NCI-H2029 treated with DMSO at 0.1 percent for 48 hours (cell line): Measurements from ENCODE around the gene FBXO21.
"Not testable (repeated sequence)": the region's sequence is repeated elsewhere in the genome, so short reads cannot be mapped to it uniquely, and the experiment has no call there.

Experiments used
- DNase-seq: peaks from one replicate; lab custom pipeline; 2025; lab: John Stamatoyannopoulos, UW

FBXO21 gene

DNA sequence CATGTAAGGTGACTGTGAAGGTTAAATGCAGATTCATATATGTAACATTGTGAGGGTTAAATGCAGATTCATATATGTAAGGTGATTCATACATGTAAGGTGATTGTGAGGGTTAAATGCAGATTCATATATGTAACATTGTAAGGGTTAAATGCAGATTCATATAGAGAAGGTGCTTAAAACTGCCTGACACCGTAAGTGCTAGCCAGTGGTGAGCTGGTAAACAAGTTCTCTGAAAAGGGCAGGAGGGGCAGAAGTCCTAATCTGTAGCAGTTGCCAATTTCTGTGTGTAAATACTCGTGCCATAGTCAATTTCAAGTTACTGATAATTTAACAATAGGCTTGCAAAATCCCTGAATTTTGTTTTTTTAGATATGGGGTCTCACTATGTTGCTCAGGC, 86.3 kb downstream of the FBXO21 start:
- DNase-seq: not testable (repeated sequence)

DNA sequence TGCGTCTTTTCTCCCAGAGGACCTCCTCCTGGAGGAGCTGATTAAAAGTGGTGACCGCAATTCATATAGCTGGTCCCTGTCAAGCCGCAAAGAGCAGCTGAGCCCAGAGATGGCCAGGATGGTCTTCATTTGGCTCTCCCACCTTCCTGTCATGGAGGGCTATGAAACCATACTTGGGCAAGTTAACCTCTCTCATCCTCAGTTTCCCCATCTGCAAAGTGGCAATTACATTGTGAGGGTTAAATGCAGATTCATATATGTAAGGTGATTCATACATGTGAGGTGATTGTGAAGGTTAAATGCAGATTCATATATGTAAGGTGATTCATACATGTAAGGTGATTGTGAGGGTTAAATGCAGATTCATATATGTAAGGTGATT, 87.5 kb downstream of the FBXO21 start:
- DNase-seq: no peak

DNA sequence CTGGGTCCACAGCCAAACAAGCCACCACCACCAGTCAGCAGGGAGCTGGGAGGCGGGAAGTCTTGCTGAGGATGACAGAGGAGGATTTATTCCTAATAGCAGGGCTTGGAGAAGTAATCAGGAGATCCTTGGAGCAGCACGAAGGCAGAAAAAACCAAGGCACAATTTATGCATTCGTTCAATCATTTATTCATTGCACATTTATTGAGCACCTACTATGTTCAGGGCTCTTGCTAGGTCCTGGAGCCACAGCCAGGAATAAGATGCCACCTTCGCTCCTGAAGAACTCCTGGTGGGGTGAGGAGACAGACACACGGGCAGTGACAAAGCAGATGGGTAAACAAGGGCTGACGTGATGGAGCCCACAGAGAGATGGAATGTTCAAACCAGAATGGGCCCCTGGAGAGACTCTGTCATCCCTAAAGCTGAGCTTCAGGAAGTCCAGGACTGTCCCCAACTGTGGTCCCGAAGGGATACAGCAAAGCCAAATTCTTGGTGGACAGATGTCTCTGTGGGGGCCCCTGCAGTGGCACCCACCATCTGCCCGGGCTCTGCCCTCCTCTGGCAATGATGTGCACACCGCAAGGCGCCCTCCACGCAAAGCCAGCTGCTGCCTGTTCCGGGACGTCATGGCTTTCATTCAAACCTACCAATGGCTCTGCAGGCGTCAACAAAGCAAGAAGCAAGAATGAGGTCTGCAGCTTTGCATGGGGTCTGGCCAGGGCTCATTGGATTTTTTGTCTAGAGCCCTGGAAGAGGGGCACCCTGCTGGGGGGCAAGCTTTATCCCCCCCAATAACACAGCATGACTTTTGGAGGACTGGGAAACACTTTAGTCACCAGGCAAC, 88.1 kb downstream of the FBXO21 start:
- no peak for DNase-seq

DNA sequence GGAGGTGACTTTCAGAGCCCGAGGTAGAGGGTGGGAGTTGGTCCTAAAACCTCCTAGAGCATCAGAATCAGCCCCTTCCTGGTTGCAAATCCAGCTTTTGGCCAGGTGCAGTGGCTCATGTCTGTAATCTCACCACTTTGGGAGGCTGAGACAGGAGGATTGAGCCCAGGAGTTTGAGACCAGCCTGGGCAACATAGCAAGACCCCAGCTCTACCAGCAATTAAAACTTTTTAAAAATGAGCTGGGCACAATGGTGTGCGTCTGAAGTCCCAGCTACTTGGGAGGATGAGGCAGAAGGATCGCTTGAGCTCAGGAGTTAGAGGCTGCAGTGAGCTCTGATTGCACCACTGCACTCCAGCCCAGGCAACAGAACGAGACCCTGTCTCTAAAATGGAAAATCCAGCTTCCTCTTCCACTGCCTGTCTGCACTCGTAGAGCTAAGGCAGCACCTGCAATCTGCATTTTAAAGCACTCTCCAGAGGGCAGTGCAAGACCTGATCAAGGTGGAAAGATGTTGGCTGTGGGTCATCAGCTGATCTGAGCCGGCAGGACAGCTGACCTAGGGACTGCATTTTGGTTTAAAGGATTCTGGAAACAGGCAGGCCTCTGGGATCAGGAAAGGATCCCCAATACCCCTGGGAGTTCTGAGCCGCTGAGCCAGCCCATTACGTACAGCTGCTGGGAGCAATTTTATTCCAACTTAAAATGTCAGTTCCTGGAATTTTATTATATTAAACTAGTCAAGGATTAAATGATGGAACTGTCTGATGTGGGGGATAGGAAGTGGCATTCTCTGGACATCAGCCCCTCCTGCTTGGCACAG, 89.2 kb downstream of the FBXO21 start:
- DNase-seq: no peak

DNA sequence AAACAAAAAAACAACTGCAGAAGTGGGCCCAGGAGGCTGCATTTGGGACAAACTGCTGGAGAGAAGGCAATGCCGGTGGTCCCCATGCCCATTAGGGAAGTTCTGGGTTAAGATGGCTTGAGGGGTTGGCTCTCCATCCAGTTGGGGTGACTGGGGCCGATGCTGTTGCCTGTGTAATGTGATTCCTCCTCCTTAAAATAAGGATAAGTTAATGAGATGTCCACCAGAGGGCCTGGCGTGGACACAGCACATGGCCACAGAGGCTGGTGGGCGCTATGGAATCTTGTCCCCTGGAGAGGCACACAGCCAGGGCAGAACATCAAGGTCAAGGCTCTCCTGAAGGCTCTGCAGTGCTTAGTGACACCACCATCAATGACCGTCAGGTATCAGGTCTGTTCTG, 90.0 kb downstream of the FBXO21 start:
- no peak for DNase-seq

DNA sequence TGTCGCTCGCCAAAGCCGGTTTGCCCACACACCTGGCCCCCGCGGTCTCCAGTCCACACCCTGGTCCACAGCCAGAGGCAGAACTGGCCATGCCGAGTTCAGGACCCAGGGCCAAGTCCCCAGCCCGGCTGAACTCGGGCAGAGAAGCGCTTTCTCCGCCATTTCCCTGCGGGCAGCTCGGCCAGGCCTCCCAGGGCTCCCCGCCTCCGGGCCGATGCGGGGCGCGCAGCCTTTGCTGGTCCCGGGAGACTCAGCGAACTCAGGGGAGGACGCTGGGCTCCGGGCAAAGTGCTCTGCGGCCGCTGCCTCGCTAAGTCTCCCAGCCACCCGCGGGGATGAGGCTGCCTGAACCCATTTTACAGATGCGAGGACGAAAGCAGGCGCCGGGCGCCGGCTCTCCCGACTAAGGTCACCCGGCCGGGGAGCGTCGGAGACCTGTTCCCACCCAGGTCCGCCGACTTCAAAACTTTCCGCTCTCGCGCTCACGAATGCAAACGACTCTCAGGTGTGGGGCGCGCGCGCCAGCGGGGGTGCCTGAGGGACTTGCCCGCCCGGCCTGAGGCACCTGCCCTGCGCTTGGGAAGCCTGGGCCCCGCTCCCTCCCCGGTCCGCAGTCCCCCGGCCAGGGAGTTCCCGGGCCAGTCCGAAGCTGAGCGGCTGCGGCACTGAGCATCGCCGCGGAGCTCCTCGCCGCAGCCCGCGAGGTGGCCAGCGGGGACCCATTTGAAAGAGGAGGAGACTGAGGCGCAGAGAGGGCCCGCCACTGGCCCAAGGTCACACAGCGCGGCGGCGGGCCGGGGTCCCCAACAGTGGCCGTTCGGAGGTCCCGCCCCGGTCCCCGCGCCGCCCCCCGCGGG, 91.7 kb downstream of the FBXO21 start:
- DNase-seq: no peak

DNA sequence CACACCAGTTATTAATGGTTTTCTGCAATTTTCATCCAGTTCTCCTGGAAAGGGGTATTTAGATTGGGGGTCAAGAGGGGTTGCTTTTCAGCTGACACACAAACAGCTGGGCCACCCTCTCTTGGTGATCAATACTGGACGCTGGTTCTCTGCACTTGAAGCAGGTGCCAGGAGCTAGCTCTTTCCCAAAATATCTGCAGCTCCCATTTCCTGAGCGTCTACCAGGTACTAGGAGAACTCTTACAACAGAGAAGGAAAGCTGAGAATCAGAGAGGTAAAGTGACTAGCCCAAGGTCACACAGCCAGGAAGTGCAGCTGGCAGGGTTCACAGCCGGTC, 92.3 kb downstream of the FBXO21 start:
- DNase-seq: no peak

DNA sequence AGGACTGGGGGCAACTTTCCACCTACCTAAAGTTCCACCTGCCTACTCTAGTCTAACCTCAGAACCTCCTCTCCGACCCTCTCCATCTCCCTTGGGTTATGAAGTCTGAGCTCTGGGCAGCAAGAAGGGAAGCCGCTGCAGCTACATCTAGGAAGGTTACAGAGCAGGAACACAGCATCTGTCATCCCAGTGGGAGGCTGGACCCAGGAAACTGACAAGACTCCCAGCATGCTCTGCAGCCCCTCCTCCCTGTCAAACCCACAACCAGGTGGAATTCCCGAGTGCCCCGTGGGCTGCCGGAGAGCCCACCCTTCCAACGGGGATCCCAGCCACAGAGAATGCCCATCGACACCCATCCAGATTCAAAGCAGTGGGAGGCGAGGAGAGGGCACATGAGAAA, 93.1 kb downstream of the FBXO21 start:
- DNase-seq: no peak

DNA sequence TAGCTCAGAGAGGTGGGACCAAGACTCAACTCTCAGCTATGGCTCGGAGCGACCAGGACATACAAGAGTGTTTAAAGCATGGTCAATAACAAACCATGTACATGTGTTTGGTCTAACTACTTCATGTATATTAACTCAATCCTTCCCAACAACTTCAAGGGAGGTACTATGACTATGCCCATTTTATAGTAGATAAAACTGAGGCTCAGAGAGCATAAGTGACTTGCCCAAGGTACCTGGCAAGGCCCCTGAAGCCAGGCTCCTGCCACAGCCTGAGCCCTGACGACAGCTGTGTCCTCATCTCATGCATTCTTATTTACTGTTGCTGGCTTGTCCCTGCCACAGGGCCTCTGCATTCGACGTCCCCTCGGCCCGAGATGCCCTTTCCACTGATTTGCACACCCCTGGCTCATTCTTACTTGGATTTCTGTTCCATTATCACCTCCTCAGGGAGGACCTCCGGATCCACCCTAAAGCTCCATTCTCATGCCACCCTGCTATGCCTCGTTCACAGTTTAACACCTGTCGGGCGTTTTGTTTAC, 93.7 kb downstream of the FBXO21 start:
- DNase-seq: no peak

DNA sequence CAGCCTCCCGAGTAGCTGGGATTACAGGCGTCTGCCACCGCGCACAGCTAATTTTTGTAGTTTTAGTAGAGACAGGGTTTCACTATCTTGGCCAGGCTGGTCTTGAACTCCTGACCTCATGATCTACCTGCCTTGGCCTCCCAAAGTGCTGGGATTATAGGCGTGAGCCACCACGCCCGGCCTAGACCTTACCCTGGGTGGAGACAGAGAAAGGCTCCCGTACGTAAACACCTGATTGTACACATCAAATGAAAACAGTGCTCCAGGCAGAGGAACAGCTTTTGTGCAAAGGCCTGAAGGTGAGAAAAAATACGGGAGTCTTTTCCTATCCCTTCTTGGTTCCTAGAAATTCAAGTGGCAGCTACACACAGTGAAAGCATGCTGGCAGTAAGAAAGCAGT, 95.1 kb downstream of the FBXO21 start:
- DNase-seq: not testable (repeated sequence)

DNA sequence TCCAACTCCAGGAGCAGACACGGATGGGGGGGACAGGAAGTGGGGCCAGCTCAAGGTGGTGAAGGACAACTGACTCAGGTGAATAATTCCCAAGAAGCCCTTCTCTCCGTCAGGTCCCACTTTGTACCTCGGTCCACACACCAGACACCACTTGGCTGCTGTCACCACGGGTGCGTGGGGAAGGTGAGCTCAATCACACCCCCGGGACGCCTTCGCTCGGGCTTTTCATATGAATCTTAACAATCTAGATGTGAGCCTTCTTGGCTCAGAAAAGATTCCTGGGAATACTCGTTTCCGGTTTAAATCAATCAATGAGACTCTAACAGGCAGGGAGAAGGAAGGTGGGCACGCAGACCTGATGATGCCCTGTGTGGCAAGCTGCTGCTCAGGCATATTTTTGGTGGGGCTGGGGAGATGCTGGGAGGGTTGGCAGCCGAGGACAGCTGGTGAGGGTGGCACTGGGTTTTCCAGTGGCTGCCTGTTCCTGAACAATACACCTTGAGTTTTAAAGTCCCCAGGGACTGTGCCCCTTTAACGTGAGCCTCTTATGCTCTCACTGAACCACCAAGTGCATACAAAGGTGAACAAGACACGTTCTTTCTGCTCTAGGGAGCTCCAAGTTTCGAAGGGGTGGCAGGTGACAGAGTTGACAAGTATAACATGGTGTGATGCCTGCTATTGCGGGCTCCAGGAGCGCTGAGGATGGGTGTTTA, 96.2 kb downstream of the FBXO21 start:
- DNase-seq: no peak

DNA sequence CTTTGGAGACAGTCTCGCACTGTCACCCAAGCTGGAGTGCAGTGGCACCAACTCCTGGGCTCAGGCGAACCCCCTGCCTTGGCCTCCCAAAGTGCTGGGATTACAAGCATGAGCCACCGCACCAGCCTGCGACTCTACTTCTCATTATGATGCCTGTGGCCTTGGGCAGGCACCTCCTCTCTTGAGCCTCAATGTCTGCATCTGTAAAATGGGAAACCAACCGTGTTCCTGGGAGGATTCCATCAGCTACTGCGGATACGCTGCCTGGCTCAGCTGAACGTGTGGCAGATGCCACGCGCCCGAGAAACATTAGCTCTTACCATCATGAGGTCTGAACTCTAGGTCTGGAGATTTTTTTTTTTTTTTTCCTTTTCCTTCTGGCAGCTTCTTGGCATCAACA, 96.8 kb downstream of the FBXO21 start:
- DNase-seq: no peak

DNA sequence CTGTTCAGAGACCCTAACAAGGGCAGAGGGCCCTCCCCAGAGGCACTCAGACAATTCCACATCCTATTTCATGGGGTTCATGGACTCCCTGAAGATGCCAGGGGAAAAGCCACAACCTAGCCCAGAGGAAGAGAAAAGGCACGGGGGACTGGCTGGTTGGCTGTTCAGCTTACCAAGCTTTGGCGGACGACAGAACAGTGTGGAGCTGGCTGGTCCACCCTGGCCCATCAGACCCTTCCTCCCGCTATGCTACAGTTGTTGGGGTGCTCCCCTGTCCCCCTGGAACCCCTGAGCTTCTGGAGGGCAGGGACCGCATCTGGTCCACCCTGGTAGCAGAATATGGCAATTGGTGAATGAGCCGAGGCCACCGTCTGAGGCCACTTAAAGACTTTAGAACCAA, 97.4 kb downstream of the FBXO21 start:
- no peak for DNase-seq

DNA sequence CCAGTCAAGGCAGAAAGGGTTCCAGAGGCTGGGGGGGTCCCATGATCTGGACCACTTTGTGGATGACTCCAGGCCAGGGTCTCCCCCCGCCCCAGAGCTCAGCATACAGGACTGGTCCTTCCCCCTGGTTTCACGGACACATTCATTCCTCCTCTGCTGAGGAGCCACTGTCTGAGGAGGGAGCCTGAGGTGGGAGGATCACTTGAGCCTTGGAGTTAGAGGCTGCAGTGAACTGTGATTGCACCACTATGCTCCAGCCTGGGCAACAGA, 97.8 kb downstream of the FBXO21 start:
- DNase-seq: no peak
